Karpas-422 (cell line): ENCODE measurements around the gene ARG2. TPM values are rescaled to one million over a fixed set of nuclear protein-coding genes. Genes with fewer than 3 reads are reported as not detected.

Source experiments
- DNase-seq: peaks from one replicate; pipeline ENCODE4 v3.0.0-alpha.2; 2015
- H2AFZ ChIP-seq: fragments of 200-600 bp; sonication (generic); 2 replicates; pipeline ENCODE4 v1.6.1; 2014; ENCODE audit warnings: antibody characterized with exemption, low read length, mixed read lengths
- H3K27ac ChIP-seq: fragments of 200-600 bp; sonication (generic); 2 replicates; pipeline ENCODE4 v1.5.1; 2014; ENCODE audit warnings: mild to moderate bottlenecking, low read length, moderate library complexity
- H3K27me3 ChIP-seq: fragments of 200-600 bp; sonication (generic); 2 replicates; pipeline ENCODE4 v1.6.1; 2014; ENCODE audit warnings: low read length, mixed read lengths
- H3K36me3 ChIP-seq: fragments of 200-600 bp; sonication (generic); 2 replicates; pipeline ENCODE4 v1.6.1; 2014; ENCODE audit warnings: low read length, mixed read lengths; ENCODE audit not compliant: insufficient read depth
- H3K4me1 ChIP-seq: fragments of 200-600 bp; sonication (generic); 2 replicates; pipeline ENCODE4 v1.6.1; 2014; ENCODE audit warnings: mild to moderate bottlenecking, low read length, mixed read lengths
- H3K4me2 ChIP-seq: fragments of 200-600 bp; sonication (generic); 2 replicates; pipeline ENCODE4 v1.6.1; 2014; ENCODE audit warnings: low read length, low read depth, mild to moderate bottlenecking; ENCODE audit not compliant: poor library complexity, severe bottlenecking
- H3K4me3 ChIP-seq: fragments of 200-600 bp; sonication (generic); 2 replicates; pipeline ENCODE4 v1.5.1; 2014; ENCODE audit warnings: mild to moderate bottlenecking, antibody characterized with exemption, low read length, mixed read lengths
- H3K79me2 ChIP-seq: fragments of 200-600 bp; sonication (generic); 2 replicates; pipeline ENCODE4 v1.6.1; 2014; ENCODE audit warnings: mild to moderate bottlenecking, low read length, mixed read lengths
- H3K9ac ChIP-seq: fragments of 200-600 bp; sonication (generic); 2 replicates; pipeline ENCODE4 v1.6.0; 2014; ENCODE audit warnings: low read length
- H3K9me2 ChIP-seq: fragments of 200-600 bp; sonication (generic), shearing (Covaris generic); replicated peaks from 2 replicates; pipeline ENCODE4 v1.6.0; 2014; ENCODE audit warnings: mild to moderate bottlenecking, low read length, moderate library complexity; ENCODE audit not compliant: insufficient read depth
- H3K9me3 ChIP-seq: fragments of 300-700, 200-600 bp; sonication (generic); 2 replicates; pipeline ENCODE4 v1.6.1; 2014; ENCODE audit warnings: low read length, mixed read lengths
- H4K20me1 ChIP-seq: fragments of 200-600 bp; sonication (generic); 2 replicates; pipeline ENCODE4 v1.6.1; 2014; ENCODE audit warnings: mild to moderate bottlenecking, antibody characterized with exemption, low read length, low read depth; ENCODE audit not compliant: insufficient read depth
- total RNA-seq: library from RNA; depleted of rRNA; stranded (reverse); fragments of >200 nt; shearing (Covaris generic); gene quantifications from 2 replicates; pipeline ENCODE4 v1.2.3, GENCODE V29; 2014; ENCODE audit warnings: low replicate concordance

The ARG2 gene
- total RNA-seq, 1 experiment from 2014 or later, result 6.0 TPM

- H3K4me2 ChIP-seq, result no peak overlapping the region
- no peaks in the 10 kb centered on the region for H4K20me1 ChIP-seq
Observed at GRCh38 chr14:67575684-67576083, 44.0 kb upstream of the ARG2 start.

GRCh38 chr14:67576216-67576955 lies 43.3 kb upstream of the ARG2 start:
- no peak for DNase-seq
- H3K36me3 ChIP-seq, result no peaks in the 10 kb centered on the region

More at GRCh38 chr14:67575684-67576083, 44.0 kb upstream of the ARG2 start:
- Histone ChIP-seq H2AFZ (no peak overlapping the region), H3K9ac (no peak overlapping the region), H3K9me3 (no peaks in the 10 kb centered on the region), H3K36me3 (no peaks in the 10 kb centered on the region), H3K79me2 (no peaks in the 10 kb centered on the region), H3K9me2 (no peaks in the 10 kb centered on the region), H3K27me3 (no peaks in the 10 kb centered on the region), H3K4me1 (no peaks in the 10 kb centered on the region), H3K27ac (no peak overlapping the region), H3K4me3 (no peak overlapping the region)
- no peak for DNase-seq

GRCh38 chr14:67577181-67577808 lies 42.4 kb upstream of the ARG2 start:
- Histone ChIP-seq H3K79me2 (no peaks in the 10 kb centered on the region), H3K4me1 (no peaks in the 10 kb centered on the region), H3K9me2 (no peaks in the 10 kb centered on the region), H4K20me1 (no peaks in the 10 kb centered on the region), H3K36me3 (no peaks in the 10 kb centered on the region), H3K4me2 (no peak overlapping the region), H3K4me3 (no peak overlapping the region), H3K9me3 (no peaks in the 10 kb centered on the region), H3K27me3 (no peaks in the 10 kb centered on the region), H3K27ac (no peak overlapping the region), H2AFZ (no peak overlapping the region), H3K9ac (no peak overlapping the region)
- DNase-seq, result no peak

More at GRCh38 chr14:67576216-67576955, 43.3 kb upstream of the ARG2 start:
- Histone ChIP-seq H4K20me1 (no peaks in the 10 kb centered on the region), H3K9me3 (no peaks in the 10 kb centered on the region), H3K27me3 (no peaks in the 10 kb centered on the region), H3K4me1 (no peaks in the 10 kb centered on the region), H3K79me2 (no peaks in the 10 kb centered on the region), H2AFZ (no peak overlapping the region), H3K9me2 (no peaks in the 10 kb centered on the region), H3K4me3 (no peak overlapping the region), H3K9ac (no peak overlapping the region), H3K4me2 (no peak overlapping the region), H3K27ac (no peak overlapping the region)

GRCh38 chr14:67577909-67578749 lies 41.6 kb upstream of the ARG2 start:
- Histone ChIP-seq H3K9me2 (no peaks in the 10 kb centered on the region), H2AFZ (no peak overlapping the region), H3K36me3 (no peaks in the 10 kb centered on the region), H3K4me1 (no peaks in the 10 kb centered on the region), H3K9me3 (no peaks in the 10 kb centered on the region), H3K9ac (no peak overlapping the region), H3K27ac (no peak overlapping the region), H3K4me2 (no peak overlapping the region), H4K20me1 (no peaks in the 10 kb centered on the region), H3K4me3 (no peak overlapping the region), H3K27me3 (no peaks in the 10 kb centered on the region), H3K79me2 (no peaks in the 10 kb centered on the region)
- no peak for DNase-seq

- Histone ChIP-seq H3K4me3 (no peak overlapping the region), H3K4me1 (no peaks in the 10 kb centered on the region)
Observed at GRCh38 chr14:67579040-67579439, 40.7 kb upstream of the ARG2 start.

GRCh38 chr14:67579636-67580035 lies 40.1 kb upstream of the ARG2 start:
- Histone ChIP-seq H3K79me2 (no peaks in the 10 kb centered on the region), H3K36me3 (no peaks in the 10 kb centered on the region), H3K27ac (no peak overlapping the region), H3K9me3 (no peaks in the 10 kb centered on the region), H3K4me3 (no peak overlapping the region), H3K9me2 (no peaks in the 10 kb centered on the region), H4K20me1 (no peaks in the 10 kb centered on the region), H3K9ac (no peak overlapping the region), H3K27me3 (no peaks in the 10 kb centered on the region), H3K4me2 (no peak overlapping the region), H2AFZ (no peak overlapping the region), H3K4me1 (no peaks in the 10 kb centered on the region)
- no peak for DNase-seq

More at GRCh38 chr14:67579040-67579439, 40.7 kb upstream of the ARG2 start:
- H3K4me2 ChIP-seq, result no peak overlapping the region
- no peaks in the 10 kb centered on the region for H3K27me3 ChIP-seq
- H3K79me2 ChIP-seq, result no peaks in the 10 kb centered on the region
- H3K36me3 ChIP-seq, result no peaks in the 10 kb centered on the region
- no peaks in the 10 kb centered on the region for H3K9me2 ChIP-seq
- H4K20me1 ChIP-seq, result no peaks in the 10 kb centered on the region
- no peak overlapping the region for H2AFZ ChIP-seq
- DNase-seq, result no peak
- H3K9me3 ChIP-seq, result no peaks in the 10 kb centered on the region
- H3K27ac ChIP-seq, result no peak overlapping the region
- no peak overlapping the region for H3K9ac ChIP-seq

- H3K4me3 ChIP-seq, result no peak overlapping the region
- H3K36me3 ChIP-seq, result no peaks in the 10 kb centered on the region
- DNase-seq, result no peak
- no peaks in the 10 kb centered on the region for H3K4me1 ChIP-seq
- no peaks in the 10 kb centered on the region for H3K9me3 ChIP-seq
- no peaks in the 10 kb centered on the region for H3K27me3 ChIP-seq
- H3K79me2 ChIP-seq, result no peaks in the 10 kb centered on the region
- H4K20me1 ChIP-seq, result no peaks in the 10 kb centered on the region
- H3K9ac ChIP-seq, result no peak overlapping the region
- no peaks in the 10 kb centered on the region for H3K9me2 ChIP-seq
- H2AFZ ChIP-seq, result no peak overlapping the region
- H3K4me2 ChIP-seq, result no peak overlapping the region
- H3K27ac ChIP-seq, result no peak overlapping the region
Observed at GRCh38 chr14:67580336-67581171, 39.2 kb upstream of the ARG2 start.
